Activated CD4-positive, alpha-beta T cell treated with anti-CD3 and anti-CD28 coated beads, Interleukin-2, amount 50 U/mL, for 24 hours (primary cell): ENCODE results near the gene ADSS1.

Experiments used
- DNase-seq, 2 donors: peaks; one replicate each; pipeline ENCODE4 v3.0.0-alpha.2; 2020; ENCODE audit warnings: low read depth in 1 of 2, low spot score in 1 of 2

ADSS1 gene

DNA sequence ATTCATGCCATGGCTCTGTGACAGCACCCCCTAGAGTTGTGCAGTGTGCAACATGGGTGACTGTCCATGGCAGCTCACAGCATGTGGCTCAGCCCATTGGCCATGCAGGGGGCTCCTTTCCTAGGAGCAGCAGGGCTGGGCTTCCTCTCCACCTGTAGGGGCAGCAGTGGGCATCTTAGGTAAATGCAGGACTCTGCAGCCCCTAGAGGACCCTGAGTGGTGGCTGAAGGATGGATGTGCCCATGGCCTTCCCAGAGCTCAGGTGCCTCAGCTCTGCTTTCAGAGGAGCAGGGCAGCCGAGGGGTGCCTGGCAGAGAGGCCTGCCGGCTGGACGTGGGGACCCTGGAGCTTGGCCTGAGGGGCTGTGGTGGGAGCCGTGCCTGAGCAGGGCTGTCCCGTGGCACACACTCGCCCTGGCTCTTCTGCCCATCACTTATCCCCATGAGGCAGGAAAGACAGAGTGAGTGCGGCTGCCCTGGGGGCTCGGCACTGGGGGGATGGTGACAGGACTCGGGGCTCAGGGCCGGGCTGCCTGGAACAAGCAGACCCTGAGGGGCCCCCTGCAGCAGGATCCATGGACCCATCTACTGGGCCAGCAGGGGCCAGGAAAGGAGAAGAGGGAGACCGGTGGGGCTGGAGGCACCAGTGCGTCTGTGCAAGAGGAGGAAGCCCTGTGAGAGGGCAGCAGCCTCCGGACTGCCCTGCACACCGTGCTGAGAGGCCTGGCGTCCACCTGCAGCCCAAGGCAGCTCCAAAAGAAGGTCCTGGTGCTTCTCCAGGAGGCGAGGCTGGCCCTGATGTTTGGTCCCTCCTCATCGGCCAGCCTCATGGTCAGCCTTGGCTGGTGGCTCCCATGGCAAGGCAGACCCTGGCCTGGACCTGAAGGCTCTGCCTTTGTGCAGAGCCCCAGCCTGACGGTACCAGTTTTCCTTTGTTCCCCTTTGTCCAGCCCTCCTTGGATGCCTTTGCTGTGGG, 7.6 kb downstream of the ADSS1 start:
- DNase-seq: no peak

DNA sequence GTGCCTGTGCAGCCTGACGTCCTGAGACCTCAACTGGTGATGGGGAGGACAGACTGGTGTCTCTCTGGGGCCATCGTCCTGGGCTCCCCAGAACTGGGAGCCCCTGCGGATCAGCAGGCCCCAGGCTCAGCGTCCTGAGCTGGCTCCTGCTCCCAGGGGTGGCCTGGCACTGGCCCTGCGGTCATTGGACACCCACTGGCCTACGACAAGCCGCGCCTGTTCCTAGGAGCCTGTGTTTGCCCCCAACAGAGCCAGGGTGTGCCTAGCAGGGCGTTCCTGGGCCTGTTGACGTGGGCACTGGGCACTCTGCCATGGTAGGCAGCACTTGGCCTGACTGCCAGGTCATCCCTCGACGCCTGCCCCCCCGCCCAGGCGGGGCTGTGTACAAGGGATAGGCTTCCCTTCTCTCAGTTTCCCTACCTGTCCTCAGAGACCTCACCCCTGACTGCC, 8.4 kb downstream of the ADSS1 start:
- no peak for DNase-seq

DNA sequence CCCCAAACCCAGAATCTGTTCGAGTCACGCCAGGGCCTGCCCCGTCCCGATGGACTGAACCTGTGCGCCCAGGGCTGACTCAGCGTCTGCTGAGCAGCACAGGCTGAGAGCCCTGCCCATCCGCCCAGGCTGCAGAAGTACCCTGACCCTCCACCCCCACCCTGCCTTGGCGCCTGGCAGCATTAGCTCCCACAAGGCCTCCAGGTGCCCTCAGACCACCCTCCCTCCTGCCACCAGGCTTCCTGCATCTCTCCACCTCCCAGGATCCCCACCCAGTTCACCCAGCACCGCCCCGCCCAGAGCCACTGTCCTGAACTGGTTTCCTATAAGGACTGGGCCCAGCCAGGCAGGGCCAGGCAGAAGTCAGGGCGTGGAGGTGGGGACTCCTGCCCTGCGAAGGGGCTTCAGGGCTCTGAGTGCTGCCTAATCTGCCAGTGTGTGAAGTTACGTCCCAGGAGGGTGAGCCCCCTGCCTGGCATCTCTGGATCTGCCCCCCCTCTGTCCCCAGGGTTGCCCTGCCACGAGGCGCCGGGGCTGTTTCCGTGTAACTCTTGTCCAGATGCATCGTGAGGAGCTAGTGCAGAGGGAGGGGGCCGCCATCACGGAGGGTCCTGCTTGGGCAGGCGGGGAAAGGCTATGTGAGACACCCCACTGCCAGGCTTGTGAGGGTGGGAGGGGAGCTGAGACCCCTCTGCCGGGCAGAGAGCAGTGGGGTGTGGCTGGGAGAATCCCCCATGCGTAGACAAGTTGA, 9.1 kb downstream of the ADSS1 start:
- DNase-seq: no peak

DNA sequence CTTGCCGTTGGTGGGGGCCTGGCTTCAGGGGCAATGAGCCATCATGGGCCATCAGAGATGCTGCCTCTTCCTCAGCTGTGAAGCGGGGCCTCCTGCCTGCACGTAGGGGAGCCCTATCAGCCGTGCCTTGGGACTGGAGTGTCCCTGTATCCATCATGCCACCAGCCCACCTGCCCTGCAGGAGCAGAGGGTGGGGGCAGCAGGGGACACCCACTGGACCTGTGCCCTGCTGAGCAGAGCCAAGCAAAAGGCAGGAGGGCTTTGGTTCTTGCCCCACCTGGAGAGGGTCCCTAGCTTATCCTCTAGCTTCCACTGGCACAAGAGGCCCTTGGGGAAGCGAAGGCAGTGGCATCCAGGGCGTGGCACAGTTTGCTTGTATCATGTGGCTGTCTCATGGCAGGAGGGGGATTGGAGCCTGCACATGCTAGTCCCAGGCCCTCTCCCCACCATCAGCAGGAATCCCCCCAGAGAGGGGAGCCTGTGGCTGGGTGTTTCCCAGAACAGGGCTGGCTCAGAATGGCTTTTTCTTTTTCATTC, 10.1 kb downstream of the ADSS1 start:
- DNase-seq: no peak

DNA sequence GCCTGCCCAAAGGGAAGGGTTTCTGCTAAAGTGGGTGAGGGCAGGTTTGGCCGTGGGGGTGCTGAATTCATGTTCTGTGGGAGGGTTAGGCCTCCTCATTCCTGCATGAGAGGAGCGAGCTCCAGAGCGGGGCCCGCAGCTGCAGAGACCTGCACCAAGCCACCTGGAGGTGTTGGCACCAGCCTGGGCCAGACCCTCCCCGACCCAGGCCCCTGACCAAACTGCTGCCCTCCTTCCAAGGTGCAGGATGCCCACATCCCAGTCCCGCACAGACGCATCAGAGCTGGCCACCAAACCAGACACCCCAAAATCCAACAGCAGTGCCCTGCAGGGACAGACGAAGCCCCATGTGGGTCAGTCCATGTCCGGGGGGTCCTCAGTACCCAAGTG, 10.6 kb downstream of the ADSS1 start:
- no peak for DNase-seq

GRCh38 chr14:104734991-104735779, 11.2 kb downstream of the ADSS1 start:
- no peak for DNase-seq

DNA sequence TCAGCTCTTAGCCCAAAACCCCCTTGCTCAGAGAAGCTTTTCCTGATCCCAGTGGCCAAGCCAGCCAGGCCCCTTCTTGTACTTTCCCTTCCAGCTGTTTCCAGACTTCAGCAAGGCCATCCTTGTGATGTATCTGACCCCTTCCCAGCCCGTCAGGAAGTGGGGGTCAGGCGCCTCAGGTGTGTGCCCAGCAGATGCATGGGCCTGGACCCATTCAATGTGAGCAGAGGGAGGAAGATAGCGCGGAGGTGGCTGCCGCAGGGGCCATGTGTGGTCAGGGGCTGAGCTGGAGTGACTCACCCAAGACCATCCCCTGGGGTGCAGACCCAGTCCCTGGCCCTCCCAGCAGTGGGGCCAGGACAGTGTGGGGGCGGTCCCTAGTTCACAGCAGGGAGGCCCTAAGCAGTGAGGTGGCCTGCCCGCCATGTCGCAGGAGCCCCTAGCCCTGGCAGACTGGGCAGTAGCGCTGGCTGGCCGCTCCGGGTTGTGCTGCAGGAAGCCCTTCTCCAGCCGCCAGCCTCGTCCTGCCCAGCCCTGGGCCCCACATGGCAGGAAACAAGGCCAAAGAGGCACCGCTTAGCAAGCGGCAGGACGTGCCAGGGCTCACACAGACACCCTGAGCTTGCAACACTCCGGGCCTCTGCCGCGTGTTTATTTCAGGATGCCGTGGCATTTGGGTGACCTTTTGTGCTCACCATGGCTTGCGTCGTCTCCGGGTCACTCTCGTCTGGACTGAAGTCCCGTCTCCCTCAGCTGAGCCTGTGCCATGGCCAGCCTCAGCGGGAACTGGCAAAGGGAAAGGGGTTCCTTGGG, 12.0 kb downstream of the ADSS1 start:
- DNase-seq: no peak

DNA sequence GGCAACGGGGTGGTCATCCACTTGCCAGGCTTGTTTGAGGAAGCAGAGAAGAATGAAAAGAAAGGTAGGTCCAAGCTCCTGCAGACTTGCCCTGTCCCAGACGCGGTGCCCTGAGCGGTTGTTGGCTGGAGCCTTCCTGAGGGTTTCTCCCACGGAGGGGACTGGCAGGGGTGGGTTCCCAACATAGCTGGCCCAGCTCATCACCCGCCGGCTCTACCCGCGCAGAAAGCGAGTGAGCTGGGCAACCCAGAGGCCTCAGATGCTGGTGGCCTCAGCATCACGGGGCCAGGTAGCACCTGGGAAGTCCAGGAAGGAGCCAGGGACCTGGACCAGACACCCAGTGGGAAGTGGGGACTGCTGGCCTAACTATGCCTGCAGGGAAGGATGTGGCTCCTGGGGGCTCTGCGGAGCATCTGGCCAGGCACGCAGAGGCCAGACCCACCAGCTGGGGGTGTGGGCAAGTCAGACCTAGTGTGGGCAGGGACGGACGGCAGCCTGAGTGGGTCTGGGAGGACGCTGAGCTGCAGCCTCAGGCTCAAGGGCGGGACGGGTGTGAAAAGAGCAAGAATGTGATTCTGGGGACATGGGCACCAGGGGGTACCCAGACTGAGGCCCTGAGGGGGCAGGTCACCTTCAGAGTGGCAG, 14.5 kb downstream of the ADSS1 start:
- DNase-seq: no peak

DNA sequence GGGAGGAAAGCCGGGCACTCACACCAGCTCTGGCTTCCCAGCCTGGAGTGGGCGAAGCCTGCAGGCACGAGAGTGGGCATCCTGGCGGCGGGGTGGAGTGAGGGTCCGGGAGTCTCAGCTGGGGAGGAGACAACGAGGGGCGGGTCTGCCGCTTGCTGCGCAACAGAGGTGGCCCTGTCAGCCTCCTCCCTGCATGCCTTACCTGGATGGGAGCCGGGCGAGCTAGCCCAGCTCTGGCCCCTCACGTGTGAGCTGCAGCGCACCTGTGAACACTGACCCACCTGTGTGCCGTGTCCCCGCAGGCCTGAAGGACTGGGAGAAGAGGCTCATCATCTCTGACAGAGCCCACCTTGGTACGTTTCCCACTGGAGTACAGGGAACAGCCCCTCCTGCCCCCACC, 15.0 kb downstream of the ADSS1 start:
- DNase-seq: no peak

DNA sequence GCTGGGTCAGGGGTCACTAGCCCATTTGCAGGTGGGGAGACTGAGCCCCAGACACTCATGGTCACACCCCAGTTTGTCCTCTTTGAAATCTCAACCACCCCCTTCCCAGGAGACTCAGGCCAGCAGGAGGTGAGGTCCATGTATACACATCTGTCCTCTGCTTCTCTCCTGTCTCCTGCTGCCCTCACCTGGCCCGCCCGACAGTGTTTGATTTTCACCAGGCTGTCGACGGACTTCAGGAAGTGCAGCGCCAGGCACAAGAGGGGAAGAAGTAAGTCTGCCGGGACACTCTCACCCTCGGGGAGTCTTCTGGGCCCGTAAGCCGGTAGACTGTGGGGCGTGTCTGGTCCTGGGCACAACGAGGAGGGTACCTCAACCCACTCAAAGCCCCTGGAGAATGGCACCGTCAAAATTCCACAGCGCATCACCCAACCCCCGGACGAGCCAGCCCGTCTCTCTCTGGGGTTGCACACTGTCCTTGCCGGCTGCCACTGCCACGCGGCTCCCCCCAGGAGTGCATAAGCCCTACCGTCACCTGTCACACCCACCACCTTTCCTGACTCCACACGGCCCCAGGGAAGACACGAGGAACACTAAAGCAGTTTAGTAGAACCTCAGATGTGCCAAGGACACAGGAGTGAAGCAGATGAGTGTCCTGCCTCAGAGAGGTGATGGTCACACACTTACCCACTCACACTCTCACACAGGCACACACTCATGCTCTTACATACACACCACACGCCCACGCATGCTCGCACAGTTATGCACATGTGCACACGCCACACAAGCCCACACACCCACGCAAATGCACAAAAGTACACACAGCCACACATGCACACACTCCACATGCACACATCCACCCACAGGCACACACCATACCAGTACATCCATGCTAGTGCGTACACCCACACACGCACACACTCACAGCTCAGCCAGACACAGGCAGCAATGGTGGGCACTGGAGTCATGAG, 15.8 kb downstream of the ADSS1 start:
- DNase-seq: no peak

- DNase-seq: no peak
Measured at GRCh38 chr14:104741108-104741802, 17.2 kb downstream of the ADSS1 start.

DNA sequence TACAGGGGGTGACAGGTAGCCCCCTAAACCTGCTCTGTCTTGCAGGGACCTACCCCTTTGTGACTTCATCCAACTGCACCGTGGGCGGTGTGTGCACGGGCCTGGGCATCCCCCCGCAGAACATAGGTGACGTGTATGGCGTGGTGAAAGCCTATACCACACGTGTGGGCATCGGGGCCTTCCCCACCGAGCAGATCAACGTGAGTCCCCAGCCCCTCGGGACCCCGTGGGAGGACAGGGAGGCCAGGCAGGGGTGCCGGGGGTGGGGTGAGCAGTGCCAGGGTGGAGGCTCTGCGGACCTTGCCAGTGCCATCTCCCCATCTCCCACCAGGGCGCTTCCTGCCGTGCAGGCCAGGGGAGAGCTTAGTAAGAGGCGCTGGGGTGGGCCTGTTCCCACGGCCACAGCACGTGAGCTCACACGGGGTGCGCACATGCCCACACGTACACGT, 17.8 kb downstream of the ADSS1 start:
- DNase-seq: no peak

GRCh38 chr14:104742586-104743455, 18.8 kb downstream of the ADSS1 start:
- DNase-seq: no peak

DNA sequence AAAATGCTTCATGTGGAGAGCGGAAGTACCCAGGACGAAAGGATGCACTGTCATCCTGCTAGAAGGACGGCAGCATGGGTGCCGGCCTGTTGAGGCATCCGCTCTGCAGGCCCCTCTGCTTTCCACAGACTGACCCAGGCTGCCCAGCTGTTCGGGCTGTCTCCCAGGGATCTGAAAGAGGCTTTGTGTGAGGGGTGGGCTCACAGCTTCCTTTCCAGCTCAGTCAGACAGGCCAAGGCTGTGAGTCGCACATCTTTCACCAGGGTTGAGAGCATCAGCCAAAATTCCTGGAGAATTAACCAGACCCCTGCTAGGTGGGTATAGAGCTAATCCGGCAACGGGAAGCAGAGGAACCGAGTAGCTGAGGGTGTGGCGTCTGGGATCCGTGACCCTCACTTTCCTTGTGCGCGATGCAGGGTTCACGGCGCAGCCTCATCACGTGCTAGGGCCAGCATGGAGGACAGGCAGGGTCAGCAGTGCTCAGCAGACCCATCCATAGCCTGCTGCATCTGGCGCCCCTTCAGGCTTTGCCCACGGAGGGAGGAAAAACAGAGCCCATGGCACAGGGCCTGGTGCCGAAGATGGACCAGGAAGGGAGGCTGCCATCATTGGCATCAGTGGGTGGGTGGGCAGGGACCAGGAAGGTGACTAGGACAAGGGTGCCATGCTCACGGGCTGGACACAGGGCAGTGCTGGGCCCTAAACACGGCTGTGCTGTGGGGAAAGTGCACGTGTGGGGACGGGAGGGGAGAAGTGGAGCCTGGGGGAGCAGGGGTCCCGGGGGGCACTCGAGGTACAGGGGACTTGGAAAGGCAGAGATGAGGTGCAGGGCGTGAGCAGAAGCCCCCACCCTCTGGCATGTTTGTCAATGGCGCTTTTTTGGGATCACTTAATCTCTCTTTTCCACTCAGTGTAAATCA, 19.7 kb downstream of the ADSS1 start:
- no peak for DNase-seq

- DNase-seq: no peak
Measured at GRCh38 chr14:104744484-104744883, 20.5 kb downstream of the ADSS1 start.

GRCh38 chr14:104745431-104745830, 21.4 kb downstream of the ADSS1 start:
- DNase-seq: no peak
